ENCODE measurements around the gene NAA25.
"Not testable (repeated sequence)": the region's sequence is repeated elsewhere in the genome, so short reads cannot be mapped to it uniquely, and the experiment has no call there.

The NAA25 gene

GRCh38 chr12:112007945-112008344 lies 100.6 kb downstream of the NAA25 start:
- no peak for DNase-seq

- no peak for DNase-seq
Measured at GRCh38 chr12:112005419-112006395, 102.9 kb downstream of the NAA25 start.

GRCh38 chr12:112004041-112004440 lies 104.5 kb downstream of the NAA25 start:
- DNase-seq, result no peak

- DNase-seq, result no peak
Measured at GRCh38 chr12:112001576-112001975, 107.0 kb downstream of the NAA25 start.

- DNase-seq, result no peak
Measured at GRCh38 chr12:112000820-112001219, 107.8 kb downstream of the NAA25 start.

GRCh38 chr12:111999129-111999528 lies 109.5 kb downstream of the NAA25 start:
- not testable (repeated sequence) for DNase-seq

GRCh38 chr12:111998015-111998414 lies 110.6 kb downstream of the NAA25 start:
- DNase-seq, result no peak

- no peak for DNase-seq
Measured at GRCh38 chr12:111997300-111997699, 111.3 kb downstream of the NAA25 start.

- DNase-seq, result no peak
Measured at GRCh38 chr12:111995782-111996480, 112.7 kb downstream of the NAA25 start.

- DNase-seq, result not testable (repeated sequence)
Measured at GRCh38 chr12:111994211-111995111, 114.1 kb downstream of the NAA25 start.

- DNase-seq, result no peak
Measured at GRCh38 chr12:111993292-111994150, 115.1 kb downstream of the NAA25 start.

GRCh38 chr12:111992464-111992863 lies 116.1 kb downstream of the NAA25 start:
- DNase-seq, result no peak

- DNase-seq, result no peak
Measured at GRCh38 chr12:111991946-111992345, 116.6 kb downstream of the NAA25 start.

GRCh38 chr12:111991535-111991934 lies 117.0 kb downstream of the NAA25 start:
- DNase-seq, result no peak

GRCh38 chr12:111984820-111985219 lies 123.8 kb downstream of the NAA25 start:
- no peak for DNase-seq

- no peak for DNase-seq
Measured at GRCh38 chr12:111981987-111982386, 126.6 kb downstream of the NAA25 start.

- DNase-seq, result no peak
Measured at GRCh38 chr12:111980598-111980997, 128.0 kb downstream of the NAA25 start.

GRCh38 chr12:111978545-111978944 lies 130.0 kb downstream of the NAA25 start:
- DNase-seq, result no peak

- DNase-seq, result no peak
Measured at GRCh38 chr12:111976860-111977259, 131.7 kb downstream of the NAA25 start.

Data from activated gamma-delta T cell (primary cell).